ENCODE measurements around the gene LMBRD1. TPM values are rescaled to one million over a fixed set of nuclear protein-coding genes. Genes with fewer than 3 reads are reported as not detected.

Gene LMBRD1
- total RNA-seq, 1 donor from 2014 or later, result 66.0 TPM

GRCh38 chr6:69631552-69632346, 165.1 kb downstream of the LMBRD1 start:
- no peak for DNase-seq (ENCODE audit: low spot score)

- DNase-seq (ENCODE audit: low spot score), result no peak
Measured at GRCh38 chr6:69630767-69631166, 166.0 kb downstream of the LMBRD1 start.

GRCh38 chr6:69627625-69628024, 169.2 kb downstream of the LMBRD1 start:
- DNase-seq (ENCODE audit: low spot score), result no peak

GRCh38 chr6:69624944-69625343, 171.9 kb downstream of the LMBRD1 start:
- DNase-seq (ENCODE audit: low spot score), result no peak

Other genes with a start within 250 kb of the LMBRD1 start
- gene COL19A1, start 69.5 kb upstream of the LMBRD1 start, total RNA-seq, result 1.7 TPM

Data from ureter (tissue), 1 donor.